Measurements from ENCODE around the gene CHFR. TPM values are rescaled to one million over a fixed set of nuclear protein-coding genes. Genes with fewer than 3 reads are reported as not detected.

CHFR gene
- total RNA-seq, 2 donors from 2014 or later: 57.0 to 80.4 TPM

DNA sequence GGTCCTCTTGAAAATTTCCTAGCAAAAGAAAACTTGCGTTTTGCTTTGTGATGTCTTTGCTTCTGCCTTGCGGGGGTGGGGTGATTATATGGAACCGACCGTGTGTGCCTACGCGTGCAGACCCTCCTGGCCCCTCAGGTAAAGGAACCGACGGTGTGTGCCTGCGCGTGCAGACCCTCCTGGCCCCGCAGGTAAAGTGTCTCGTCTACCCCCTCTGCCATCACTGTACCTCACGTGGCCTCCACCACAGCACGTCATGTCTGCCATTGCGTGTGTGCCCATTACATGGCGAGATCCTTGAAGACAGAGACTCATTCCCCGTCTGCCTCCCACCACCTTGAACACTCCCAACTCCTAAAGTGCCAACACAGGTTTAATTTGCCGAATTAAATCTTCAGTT lies 62.3 kb downstream of the CHFR start:
- Mint-ChIP-seq H3K27ac (no peak overlapping the region), H3K4me3 (no peak overlapping the region), H3K27me3 (ENCODE audit: insufficient read depth) (no peaks in the 10 kb centered on the region), H3K36me3 (ENCODE audit: low read depth) (peaks cover 59% of the 10 kb centered on the region), H3K4me1 (peaks cover 14% of the 10 kb centered on the region), H3K9me3 (no peaks in the 10 kb centered on the region)
- no peak for DNase-seq
- no peak for TF ChIP-seq CTCF (conservative IDR thresholded peaks at IDR 0.05)
- Histone ChIP-seq H3K27me3 (ENCODE audit: control insufficient read depth, insufficient read depth, low read length, poor library complexity, severe bottlenecking) (no peaks in the 10 kb centered on the region), H3K9me3 (ENCODE audit: control insufficient read depth, low read length) (no peaks in the 10 kb centered on the region), H3K4me1 (ENCODE audit: control insufficient read depth, insufficient read depth, low read length) (peaks cover 4% of the 10 kb centered on the region), H3K27ac (ENCODE audit: low read depth, low read length) (no peak overlapping the region), H3K9ac (ENCODE audit: extremely low read depth, low read length, poor library complexity, severe bottlenecking) (no peak overlapping the region), H3K4me3 (ENCODE audit: low read length) (no peak overlapping the region), H3K36me3 (ENCODE audit: control insufficient read depth, insufficient read depth, low read length) (peaks cover 54% of the 10 kb centered on the region)
- 93 to 95% methylated on average over 12 to 18 of the region's 18 CpGs for WGBS, 2 experiments (ENCODE audit: insufficient coverage in 1 of 2, insufficient read length in 1 of 2)

DNA sequence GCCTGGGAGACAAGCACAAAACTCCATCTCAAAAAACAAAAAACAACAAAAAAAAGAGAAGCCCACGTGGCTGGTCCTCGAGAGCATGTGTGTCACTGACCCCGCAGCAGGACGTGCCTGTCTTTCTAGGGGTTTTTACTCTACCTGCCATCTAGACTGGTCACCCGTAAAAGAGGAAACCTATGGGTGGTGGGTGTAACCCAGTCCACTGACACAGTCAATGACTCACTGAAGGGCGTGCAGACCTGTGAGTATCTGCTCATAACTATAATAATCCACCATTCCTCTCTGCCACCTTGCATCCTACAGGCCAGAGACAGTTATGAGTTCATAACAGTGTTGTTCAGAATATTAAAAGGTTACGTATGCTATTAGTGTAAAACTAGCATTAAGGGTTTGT lies 63.4 kb downstream of the CHFR start:
- Mint-ChIP-seq H3K9me3 (no peaks in the 10 kb centered on the region), H3K27me3 (ENCODE audit: insufficient read depth) (no peaks in the 10 kb centered on the region), H3K27ac (no peak overlapping the region), H3K4me1 (peaks cover 13% of the 10 kb centered on the region), H3K36me3 (ENCODE audit: low read depth) (peaks cover 62% of the 10 kb centered on the region), H3K4me3 (no peak overlapping the region)
- peaks cover 64% of the 10 kb centered on the region for H3K36me3 ChIP-seq (ENCODE audit: control insufficient read depth, insufficient read depth, low read length)
- no peaks in the 10 kb centered on the region for H3K27me3 ChIP-seq (ENCODE audit: control insufficient read depth, insufficient read depth, low read length, poor library complexity, severe bottlenecking)
- TF ChIP-seq CTCF (conservative IDR thresholded peaks at IDR 0.05): no peak
- no peaks in the 10 kb centered on the region for H3K9me3 ChIP-seq (ENCODE audit: control insufficient read depth, low read length)
- no peak overlapping the region for H3K9ac ChIP-seq (ENCODE audit: extremely low read depth, low read length, poor library complexity, severe bottlenecking)
- peaks cover 4% of the 10 kb centered on the region for H3K4me1 ChIP-seq (ENCODE audit: control insufficient read depth, insufficient read depth, low read length)
- no peak overlapping the region for H3K27ac ChIP-seq (ENCODE audit: low read depth, low read length)
- 94 to 97% methylated on average over 5 to 7 of the region's 7 CpGs for WGBS, 2 experiments (ENCODE audit: insufficient coverage in 1 of 2, insufficient read length in 1 of 2)
- no peak for DNase-seq
- no peak overlapping the region for H3K4me3 ChIP-seq (ENCODE audit: low read length)

- no peaks in the 10 kb centered on the region for H3K4me1 Mint-ChIP-seq
- peaks cover 66% of the 10 kb centered on the region for H3K36me3 ChIP-seq (ENCODE audit: control insufficient read depth, insufficient read depth, low read length)
- no peaks in the 10 kb centered on the region for H3K27me3 ChIP-seq (ENCODE audit: control insufficient read depth, insufficient read depth, low read length, poor library complexity, severe bottlenecking)
- no peak overlapping the region for H3K4me3 ChIP-seq (ENCODE audit: low read length)
- H3K9me3 ChIP-seq (ENCODE audit: control insufficient read depth, low read length): no peaks in the 10 kb centered on the region
- H3K9ac ChIP-seq (ENCODE audit: extremely low read depth, low read length, poor library complexity, severe bottlenecking): no peak overlapping the region
- no peaks in the 10 kb centered on the region for H3K9me3 Mint-ChIP-seq
- H3K4me3 Mint-ChIP-seq: no peak overlapping the region
- 94 to 96% methylated on average over 8 of the region's 8 CpGs for WGBS, 2 experiments (ENCODE audit: insufficient coverage in 1 of 2, insufficient read length in 1 of 2)
- no peaks in the 10 kb centered on the region for H3K27me3 Mint-ChIP-seq (ENCODE audit: insufficient read depth)
- no peak for TF ChIP-seq CTCF (conservative IDR thresholded peaks at IDR 0.05)
- peaks cover 65% of the 10 kb centered on the region for H3K36me3 Mint-ChIP-seq (ENCODE audit: low read depth)
- no peak overlapping the region for H3K27ac ChIP-seq (ENCODE audit: low read depth, low read length)
- DNase-seq: no peak
- H3K4me1 ChIP-seq (ENCODE audit: control insufficient read depth, insufficient read depth, low read length): no peaks in the 10 kb centered on the region
- no peak overlapping the region for H3K27ac Mint-ChIP-seq
Observed at GRCh38 chr12:132818562-132818961, 68.8 kb downstream of the CHFR start.
